Measurements from ENCODE around the gene PROSER3.

- TF ChIP-seq CTCF (IDR thresholded peaks at IDR 0.05) (no peak), ZFX (IDR thresholded peaks at IDR 0.05; ENCODE audit: borderline replicate concordance) (no peak)
Observed at GRCh38 chr19:35727956-35728706, 29.8 kb upstream of the PROSER3 start.
